Measurements from ENCODE around the gene GIMAP8. TPM values are rescaled to one million over a fixed set of nuclear protein-coding genes. Genes with fewer than 3 reads are reported as not detected.

GIMAP8 gene
- total and polyA plus RNA-seq, 11 donors, result 11.3 to 36.0 (median 14.9) TPM

DNA sequence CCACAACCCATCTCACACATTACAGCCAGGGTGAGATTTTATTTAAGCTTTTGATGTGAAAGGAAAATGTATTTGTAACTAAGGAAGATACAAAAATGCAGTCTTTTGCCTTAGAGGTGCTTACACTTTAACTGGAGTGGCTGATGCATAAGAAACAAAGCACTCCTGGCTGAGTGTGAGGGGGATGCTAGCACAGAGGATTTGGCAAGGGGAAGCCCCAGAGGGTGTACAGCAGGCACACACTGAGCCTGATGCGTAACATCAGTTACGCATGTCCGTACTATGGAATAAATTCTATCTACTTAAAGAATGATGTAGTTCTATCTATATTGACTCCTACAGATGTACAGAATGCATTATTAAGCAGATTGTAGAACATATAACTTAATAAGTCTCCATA is 17.8 kb downstream of the GIMAP8 start:
- intact Hi-C loops (cut with DNase I), result loop anchor here in 2 of 10 donors (5.0 kb wide), 1 partner anchor 44 kb away; the partner anchor contains the start of gene GIMAP7 (in 2 of the 2)
- Histone ChIP-seq H3K36me3 (peaks cover 0 to 67% (median 45%) of the 10 kb centered on the region in 9 donors), H3K27ac (peak overlapping the region; percentile 12 to 70 (median 53)), H3K4me3 (peak overlapping the region; percentile 1 to 56 (median 44)), H3K27me3 (no peaks in the 10 kb centered on the region), H3K9me3 (peaks cover 0 to 6% (median 1%) of the 10 kb centered on the region in 12 donors), H3K4me1 (peaks cover 0 to 79% (median 2%) of the 10 kb centered on the region in 12 donors)
- DNase-seq (no peak), ATAC-seq (no peak)
- 68 to 78% (median 75%) methylated on average over 3 of the region's 3 CpGs for WGBS, 4 donors
- no peak for TF ChIP-seq POLR2A (IDR thresholded peaks at IDR 0.05)
- TF ChIP-seq, protein P1, sequence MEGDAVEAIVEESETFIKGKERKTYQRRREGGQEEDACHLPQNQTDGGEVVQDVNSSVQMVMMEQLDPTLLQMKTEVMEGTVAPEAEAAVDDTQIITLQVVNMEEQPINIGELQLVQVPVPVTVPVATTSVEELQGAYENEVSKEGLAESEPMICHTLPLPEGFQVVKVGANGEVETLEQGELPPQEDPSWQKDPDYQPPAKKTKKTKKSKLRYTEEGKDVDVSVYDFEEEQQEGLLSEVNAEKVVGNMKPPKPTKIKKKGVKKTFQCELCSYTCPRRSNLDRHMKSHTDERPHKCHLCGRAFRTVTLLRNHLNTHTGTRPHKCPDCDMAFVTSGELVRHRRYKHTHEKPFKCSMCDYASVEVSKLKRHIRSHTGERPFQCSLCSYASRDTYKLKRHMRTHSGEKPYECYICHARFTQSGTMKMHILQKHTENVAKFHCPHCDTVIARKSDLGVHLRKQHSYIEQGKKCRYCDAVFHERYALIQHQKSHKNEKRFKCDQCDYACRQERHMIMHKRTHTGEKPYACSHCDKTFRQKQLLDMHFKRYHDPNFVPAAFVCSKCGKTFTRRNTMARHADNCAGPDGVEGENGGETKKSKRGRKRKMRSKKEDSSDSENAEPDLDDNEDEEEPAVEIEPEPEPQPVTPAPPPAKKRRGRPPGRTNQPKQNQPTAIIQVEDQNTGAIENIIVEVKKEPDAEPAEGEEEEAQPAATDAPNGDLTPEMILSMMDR (IDR thresholded peaks at IDR 0.05), result no peak

DNA sequence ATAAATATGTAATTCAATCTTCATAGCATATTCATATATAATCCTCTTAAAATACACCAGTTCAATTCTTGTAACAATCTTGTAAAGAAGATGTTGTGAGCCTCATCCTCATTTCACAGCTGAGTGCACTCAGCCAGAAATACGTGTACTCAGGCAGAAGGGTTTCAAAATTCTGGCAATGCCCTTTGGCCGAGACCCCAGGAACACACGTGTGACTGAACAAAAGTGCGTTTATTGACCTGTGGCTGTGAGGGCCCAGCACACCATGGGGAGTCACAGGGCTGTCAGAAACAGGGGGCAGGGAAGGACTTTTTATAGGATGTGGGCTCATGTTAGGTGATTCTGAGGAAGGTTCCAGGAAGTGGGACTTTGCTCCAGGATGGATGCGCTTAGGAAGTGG is 21.5 kb downstream of the GIMAP8 start:
- H3K9me3 ChIP-seq, result no peaks in the 10 kb centered on the region
- no peaks in the 10 kb centered on the region for H3K27me3 ChIP-seq
- peak overlapping the region in 1 of 12 donors; percentile 4 for H3K4me3 ChIP-seq
- H3K27ac ChIP-seq, result peak overlapping the region in 2 of 12 donors; percentile 2 to 36
- TF ChIP-seq POLR2A (IDR thresholded peaks at IDR 0.05), result no peak
- TF ChIP-seq, protein P1 (IDR thresholded peaks at IDR 0.05), result no peak
- H3K36me3 ChIP-seq, result peaks cover 0 to 86% (median 70%) of the 10 kb centered on the region in 9 donors
- WGBS, 4 donors, result 57 to 73% (median 67%) methylated on average over 5 of the region's 5 CpGs
- ATAC-seq (no peak), DNase-seq (no peak)
- H3K4me1 ChIP-seq, result peaks cover 0 to 60% (median 7%) of the 10 kb centered on the region in 12 donors
- intact Hi-C loops (cut with DNase I), result loop anchor here in 2 of 10 donors (10.0 kb wide), 2 partner anchors 153 to 253 kb away; no protein-coding TSS in a partner anchor

DNA sequence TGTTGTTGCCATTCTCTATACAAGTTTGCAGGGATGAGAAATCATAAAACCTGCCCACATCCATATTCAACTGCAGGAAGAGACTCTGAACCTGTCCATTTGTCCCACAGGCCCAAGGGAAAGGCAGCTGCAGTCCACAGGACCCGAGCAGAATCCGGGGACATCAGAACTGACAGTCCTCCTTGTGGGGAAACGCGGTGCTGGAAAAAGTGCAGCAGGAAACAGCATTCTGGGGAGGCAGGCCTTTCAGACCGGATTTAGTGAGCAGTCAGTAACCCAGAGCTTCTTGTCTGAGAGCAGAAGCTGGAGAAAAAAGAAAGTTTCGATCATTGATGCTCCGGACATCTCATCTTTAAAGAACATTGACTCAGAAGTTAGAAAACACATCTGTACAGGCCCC is 23.5 kb downstream of the GIMAP8 start:
- Histone ChIP-seq H3K36me3 (peaks cover 0 to 83% (median 70%) of the 10 kb centered on the region in 9 donors), H3K9me3 (no peaks in the 10 kb centered on the region), H3K4me1 (peaks cover under 1 to 61% (median 11%) of the 10 kb centered on the region in 12 donors), H3K27me3 (no peaks in the 10 kb centered on the region), H3K4me3 (no peak overlapping the region), H3K27ac (peak overlapping the region in 7 of 12 donors; percentile 9 to 39 (median 28))
- DNase-seq (no peak), ATAC-seq (peak in 1 of 4 donors; percentile 44)
- TF ChIP-seq, protein P1 (IDR thresholded peaks at IDR 0.05), result no peak
- TF ChIP-seq POLR2A (IDR thresholded peaks at IDR 0.05), result no peak
- intact Hi-C loops (cut with DNase I), result loop anchor here in 2 of 10 donors (10.0 kb wide), 2 partner anchors 151 to 251 kb away; no protein-coding TSS in a partner anchor
- 60 to 82% (median 70%) methylated on average over 7 of the region's 7 CpGs for WGBS, 4 donors

DNA sequence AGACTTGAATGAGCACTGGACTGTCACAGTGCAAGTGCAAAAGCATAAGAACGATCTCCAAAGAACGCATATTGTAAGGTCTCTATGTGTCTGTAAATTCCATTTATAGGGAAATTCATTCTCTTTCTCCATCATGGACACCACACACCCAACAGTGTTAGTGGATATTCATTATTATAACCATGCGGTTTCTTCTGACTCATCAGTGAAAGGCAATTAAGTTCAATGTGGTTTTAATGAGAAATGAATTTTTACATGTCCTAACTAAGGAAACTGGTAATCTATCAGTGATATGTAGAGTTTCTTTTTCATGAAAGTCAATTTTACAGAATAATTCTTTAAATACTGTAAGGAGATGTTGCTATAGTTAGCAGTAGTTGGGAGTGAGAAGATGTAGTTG is 25.9 kb downstream of the GIMAP8 start:
- no peaks in the 10 kb centered on the region for H3K9me3 ChIP-seq
- peak overlapping the region in 3 of 12 donors; percentile 17 to 96 (median 74) for H3K27ac ChIP-seq
- intact Hi-C loops (cut with DNase I), result loop anchor here in 2 of 10 donors (5.0 to 10.0 kb wide), 3 partner anchors 41 to 249 kb away; no protein-coding TSS in a partner anchor
- no peak for ATAC-seq
- WGBS, 4 donors, result 93 to 96% (median 95%) methylated on average over 3 of the region's 3 CpGs
- no peaks in the 10 kb centered on the region for H3K27me3 ChIP-seq
- no peak for DNase-seq
- H3K36me3 ChIP-seq, result peaks cover 0 to 76% (median 57%) of the 10 kb centered on the region in 9 donors
- no peak overlapping the region for H3K4me3 ChIP-seq
- H3K4me1 ChIP-seq, result peaks cover 2 to 77% (median 23%) of the 10 kb centered on the region in 12 donors
- TF ChIP-seq POLR2A (IDR thresholded peaks at IDR 0.05), result no peak
- TF ChIP-seq, protein P1 (IDR thresholded peaks at IDR 0.05), result no peak

Data from heart left ventricle (tissue), 16 donors.